Ramos (cell line): ENCODE measurements around the gene MTCH1.
"Not testable (repeated sequence)": the region's sequence is repeated elsewhere in the genome, so short reads cannot be mapped to it uniquely, and the experiment has no call there.

Experiments
- in situ Hi-C: fragments of 300-500 bp; cut with MboI; formaldehyde crosslinking; loops from one replicate; pipeline ENCODE4 v1.14.3; 2022; ENCODE audit warnings: low sequenced_read_pairs; ENCODE audit not compliant: unreplicated experiment

MTCH1 gene

GRCh38 chr6:36956446-36956820 is 29.6 kb downstream of the MTCH1 start:
- in situ Hi-C loops: no loop called here

- in situ Hi-C loops: no loop called here
Measured at GRCh38 chr6:36955671-36956445, 30.1 kb downstream of the MTCH1 start.

GRCh38 chr6:36955136-36955535 is 30.9 kb downstream of the MTCH1 start:
- in situ Hi-C loops: no loop called here

DNA sequence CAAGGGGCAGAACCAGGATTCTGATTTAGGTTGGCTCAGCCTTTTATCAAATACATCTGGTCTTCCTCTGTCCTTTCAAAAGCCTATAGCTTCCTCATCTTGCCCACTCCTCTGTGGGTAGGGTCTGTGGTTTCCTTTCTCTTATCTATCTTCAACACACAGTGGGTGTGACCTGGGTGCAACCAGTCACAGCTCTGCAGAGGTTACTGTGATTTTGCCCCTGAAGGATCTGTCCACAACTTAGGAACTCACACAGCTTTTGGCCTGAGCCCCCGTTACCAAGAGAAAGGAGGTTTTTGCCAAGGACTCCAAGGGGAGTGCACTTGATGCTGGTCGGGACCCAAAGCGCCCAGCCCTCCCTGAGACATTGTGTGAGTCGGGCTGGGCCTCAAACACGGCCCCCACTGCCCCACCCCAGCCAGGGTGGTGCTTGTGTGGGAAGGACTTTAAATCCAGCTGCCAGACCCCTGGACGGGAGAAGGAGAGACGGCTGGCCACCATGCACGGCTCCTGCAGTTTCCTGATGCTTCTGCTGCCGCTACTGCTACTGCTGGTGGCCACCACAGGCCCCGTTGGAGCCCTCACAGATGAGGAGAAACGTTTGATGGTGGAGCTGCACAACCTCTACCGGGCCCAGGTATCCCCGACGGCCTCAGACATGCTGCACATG is 31.6 kb downstream of the MTCH1 start, which contains the start of gene PI16:
TSS of gene PI16 (plus strand) at position 477 of the 670 bp plus-strand sequence. CDS start at position 500, 23 bp downstream.
- in situ Hi-C loops: no loop called here

- in situ Hi-C loops: no loop called here
Measured at GRCh38 chr6:36953931-36954261, 32.1 kb downstream of the MTCH1 start.

DNA sequence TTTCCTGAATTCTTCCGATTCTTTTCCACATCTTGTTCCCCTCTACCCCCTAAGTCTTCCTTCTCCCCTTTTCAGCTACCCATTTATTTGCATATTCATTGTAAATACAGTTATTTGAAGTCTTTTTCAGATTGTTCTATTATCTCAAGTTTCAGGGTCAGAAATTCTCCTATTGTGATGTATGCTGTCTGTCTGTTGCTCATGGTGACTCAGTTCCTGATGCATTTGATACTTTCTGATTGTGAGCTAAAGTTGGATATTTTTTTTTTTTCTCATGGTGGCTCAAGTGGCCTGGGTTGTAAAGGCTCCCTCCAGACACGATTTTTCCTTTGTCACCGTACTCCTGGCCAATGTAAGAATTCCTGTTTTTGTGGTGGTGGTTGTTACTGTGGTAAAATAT is 36.4 kb downstream of the MTCH1 start:
- in situ Hi-C loops: no loop called here

GRCh38 chr6:36949076-36949475 is 36.9 kb downstream of the MTCH1 start:
- in situ Hi-C loops: not testable (repeated sequence)

DNA sequence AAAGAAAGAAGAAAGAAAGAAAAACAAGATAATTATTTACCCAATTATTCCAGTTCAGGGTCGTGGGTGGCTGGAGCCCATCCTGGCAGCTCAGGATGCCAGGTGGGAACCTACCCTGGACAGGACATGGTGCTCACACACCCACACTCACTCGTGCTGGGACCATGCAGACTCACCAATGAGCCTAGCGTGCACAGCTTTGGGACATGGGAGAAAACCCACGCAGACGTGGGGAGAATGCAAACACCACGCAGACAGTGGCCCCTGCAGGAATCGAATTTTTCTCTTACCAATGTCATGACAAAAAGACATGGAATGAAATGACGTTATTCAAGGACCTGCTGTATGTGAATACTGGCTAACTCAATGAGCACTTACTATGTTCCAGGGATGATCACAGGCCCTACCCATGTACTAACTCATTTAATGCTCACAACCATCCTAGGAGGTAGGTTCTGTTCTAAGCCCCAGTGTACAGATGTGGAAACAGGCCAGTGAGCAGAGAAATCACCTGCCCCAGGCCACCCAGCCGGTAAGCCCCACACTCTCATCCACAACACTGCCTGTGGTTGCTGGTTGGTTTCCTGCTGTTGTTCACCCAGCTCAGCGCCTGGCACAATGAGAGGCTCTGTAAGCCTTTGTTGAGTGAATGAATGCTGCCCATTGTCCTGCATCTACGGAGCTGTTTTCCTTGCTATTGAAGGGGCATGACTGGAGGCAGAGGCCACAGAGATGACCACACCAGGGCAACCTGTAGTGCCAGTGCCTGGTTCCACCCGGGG is 38.2 kb downstream of the MTCH1 start:
- in situ Hi-C loops: no loop called here

GRCh38 chr6:36946526-36946925 is 39.5 kb downstream of the MTCH1 start:
- in situ Hi-C loops: no loop called here

- in situ Hi-C loops: no loop called here
Measured at GRCh38 chr6:36945301-36945700, 40.7 kb downstream of the MTCH1 start.

- in situ Hi-C loops: no loop called here
Measured at GRCh38 chr6:36944650-36945049, 41.3 kb downstream of the MTCH1 start.

DNA sequence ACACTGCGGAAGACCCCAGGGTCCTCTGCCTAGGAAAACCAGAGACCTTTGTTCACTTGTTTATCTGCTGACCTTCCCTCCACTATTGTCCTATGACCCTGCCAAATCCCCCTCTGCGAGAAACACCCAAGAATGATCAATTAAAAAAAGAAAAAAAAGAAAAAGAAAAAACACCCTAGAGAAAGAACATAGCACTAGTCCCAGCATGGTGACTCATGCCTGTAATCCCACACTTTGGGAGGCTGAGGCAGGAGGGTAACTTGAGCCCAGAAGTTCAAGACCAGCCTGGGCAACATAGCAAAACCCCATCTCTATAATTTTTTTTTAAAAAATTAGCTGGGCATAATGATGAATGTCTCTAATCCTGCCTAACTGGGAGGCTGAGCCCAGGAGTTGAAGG is 43.7 kb downstream of the MTCH1 start:
- in situ Hi-C loops: not testable (repeated sequence)

DNA sequence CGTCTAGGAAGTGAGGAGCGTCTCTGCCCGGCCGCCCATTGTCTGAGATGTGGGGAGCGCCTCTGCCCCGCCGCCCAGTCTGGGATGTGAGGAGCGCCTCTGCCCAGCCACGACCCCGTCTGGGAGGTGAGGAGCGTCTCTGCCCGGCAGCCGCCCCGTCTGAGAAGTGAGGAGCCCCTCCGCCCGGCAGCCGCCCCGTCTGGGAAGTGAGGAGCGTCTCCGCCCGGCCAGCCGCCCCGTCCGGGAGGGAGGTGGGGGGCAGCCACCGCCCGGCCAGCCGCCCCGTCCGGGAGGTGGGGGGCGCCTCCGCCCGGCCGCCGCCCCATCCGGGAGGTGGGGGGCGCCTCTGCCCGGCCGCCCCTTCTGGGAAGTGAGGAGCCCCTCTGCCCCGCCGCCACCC is 44.4 kb downstream of the MTCH1 start:
- in situ Hi-C loops: not testable (repeated sequence)

- in situ Hi-C loops: no loop called here
Measured at GRCh38 chr6:36940027-36940426, 46.0 kb downstream of the MTCH1 start.

DNA sequence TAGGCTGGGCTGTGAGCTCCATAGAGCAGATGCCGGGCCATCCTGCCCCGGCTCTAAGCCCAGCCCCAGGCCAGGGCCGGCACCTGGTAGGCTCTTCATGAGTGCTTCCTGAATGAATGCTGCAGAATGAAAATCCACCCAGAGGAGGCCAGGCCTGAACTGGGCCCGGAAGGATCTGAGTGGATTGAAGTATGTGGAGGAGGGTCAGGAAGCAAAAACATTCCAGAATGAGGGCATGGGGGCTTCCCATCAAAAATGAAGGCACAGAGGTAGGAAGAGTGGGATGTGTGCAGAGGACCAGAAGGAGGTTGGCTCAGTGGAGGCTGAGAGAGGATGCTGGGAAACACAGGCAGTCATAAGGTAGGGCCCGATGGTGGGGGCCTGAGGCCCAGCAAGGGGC is 47.0 kb downstream of the MTCH1 start:
- in situ Hi-C loops: not testable (repeated sequence)

- in situ Hi-C loops: no loop called here
Measured at GRCh38 chr6:36938536-36938935, 47.5 kb downstream of the MTCH1 start.

- in situ Hi-C loops: no loop called here
Measured at GRCh38 chr6:36937896-36938295, 48.1 kb downstream of the MTCH1 start.

DNA sequence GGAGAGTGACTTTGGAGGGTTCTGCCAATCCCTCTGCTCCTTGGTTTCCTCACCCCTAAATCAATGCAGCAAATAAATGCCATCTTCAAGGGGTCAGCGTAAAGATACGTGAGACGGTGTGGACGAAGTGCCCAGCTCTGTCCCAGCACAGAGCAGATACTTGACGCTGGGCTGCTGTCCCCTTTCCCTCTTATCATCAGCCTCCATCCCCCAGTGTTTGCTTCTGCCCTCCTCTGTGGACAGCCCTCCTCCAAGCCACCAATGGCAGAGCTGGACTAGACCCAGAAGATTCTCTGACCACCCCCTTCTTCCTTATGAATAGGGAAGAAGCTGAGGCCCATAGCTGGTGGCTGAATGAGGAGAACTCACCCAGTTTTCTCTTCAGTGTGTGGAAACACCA is 49.2 kb downstream of the MTCH1 start:
- in situ Hi-C loops: no loop called here

DNA sequence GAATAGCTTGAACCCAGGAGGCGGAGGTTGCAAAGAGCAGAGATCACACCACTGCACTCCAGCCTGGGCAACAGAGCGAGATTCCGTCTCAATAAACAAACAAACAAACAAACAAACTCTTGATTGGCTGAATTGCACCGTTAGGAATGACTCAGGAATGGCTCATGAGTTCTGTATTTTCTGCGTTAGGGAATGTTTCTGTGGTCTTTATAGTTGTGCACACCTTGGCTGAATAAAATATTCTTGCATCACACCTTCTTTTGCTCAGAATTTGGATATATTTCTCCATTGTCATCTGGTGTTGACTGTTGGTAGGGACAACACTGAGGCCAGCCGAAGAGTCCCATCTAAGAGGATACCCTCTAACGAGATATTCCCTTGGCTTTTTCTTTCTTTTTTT is 51.1 kb downstream of the MTCH1 start:
- in situ Hi-C loops: no loop called here

GRCh38 chr6:36933519-36933918 is 52.5 kb downstream of the MTCH1 start:
- in situ Hi-C loops: no loop called here

DNA sequence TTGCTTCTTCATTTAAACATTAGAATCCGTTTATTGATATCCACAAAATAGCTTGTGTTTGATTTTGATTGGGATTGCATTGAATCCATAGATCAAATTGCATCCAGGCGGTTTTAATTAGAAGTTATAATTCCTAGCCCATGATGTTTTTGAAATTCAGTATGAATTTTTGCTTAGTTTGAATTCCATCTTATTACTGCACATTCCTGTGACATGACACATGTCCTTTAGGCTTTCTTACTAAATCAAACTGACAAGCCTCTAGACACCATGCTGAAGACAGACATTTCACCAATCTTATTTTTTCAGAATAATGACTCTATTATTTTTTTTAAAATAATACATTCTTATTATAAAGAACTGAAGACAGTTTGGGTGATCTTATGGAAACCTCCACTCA is 52.9 kb downstream of the MTCH1 start:
- in situ Hi-C loops: no loop called here
